HuH-7 (cell line): ENCODE results near the gene GFER.
A peak's percentile ranks its signal among the peaks of the same experiment; 100 is the strongest.

Experiments used
- DNase-seq: peaks from one replicate; pipeline ENCODE4 v3.0.0; 2011; ENCODE audit warnings: low spot score

Gene GFER

GRCh38 chr16:1990351-1991134 is 6.5 kb downstream of the GFER start:
- peak; percentile 73 for DNase-seq

GRCh38 chr16:1991135-1991551 is 7.2 kb downstream of the GFER start:
- no peak for DNase-seq

- no peak for DNase-seq
These were observed 7.6 kb downstream of the GFER start for GRCh38 chr16:1991588-1991947.

GRCh38 chr16:1991948-1992703 is 8.1 kb downstream of the GFER start:
- peak; percentile 90 for DNase-seq

- no peak for DNase-seq
These were observed 8.8 kb downstream of the GFER start for GRCh38 chr16:1992704-1993317.

GRCh38 chr16:1993731-1994131 is 9.7 kb downstream of the GFER start:
- DNase-seq = peak; percentile 61

GRCh38 chr16:1997494-1998359 is 13.7 kb downstream of the GFER start:
- no peak for DNase-seq

- DNase-seq = no peak
These were observed 14.4 kb downstream of the GFER start for GRCh38 chr16:1998360-1998835.

- no peak for DNase-seq
These were observed 15.1 kb downstream of the GFER start for GRCh38 chr16:1998852-1999801.

GRCh38 chr16:1999866-2000514 is 16.0 kb downstream of the GFER start:
- no peak for DNase-seq

- DNase-seq = no peak
These were observed 17.0 kb downstream of the GFER start for GRCh38 chr16:2001035-2001434.

GRCh38 chr16:2001456-2002355 is 17.7 kb downstream of the GFER start:
- DNase-seq = no peak

GRCh38 chr16:2002406-2003230 is 18.6 kb downstream of the GFER start:
- DNase-seq = no peak

GRCh38 chr16:2003231-2003826 is 19.3 kb downstream of the GFER start:
- no peak for DNase-seq

GRCh38 chr16:2003827-2004641 is 20.0 kb downstream of the GFER start:
- peak; percentile 97 for DNase-seq

- DNase-seq = no peak
These were observed 21.0 kb downstream of the GFER start for GRCh38 chr16:2004795-2005517.
